ENCODE results near the gene DELE1. TPM values are rescaled to one million over a fixed set of nuclear protein-coding genes. Genes with fewer than 3 reads are reported as not detected.

DELE1 gene
- total and polyA plus RNA-seq, 2 donors (not counting 1 experiment from before 2014, with no cell fraction given), result 38.6 to 40.5 TPM

- H3K4me3 ChIP-seq (replicated peaks in 1 of 4; ENCODE audit: control extremely low read depth in 1 of 4, insufficient read depth in 1 of 4, low read depth in 3 of 4, low read length in 4 of 4), result no peak overlapping the region
- no peak overlapping the region for H3K27ac ChIP-seq (ENCODE audit: insufficient read depth, low read length)
- DNase-seq (ENCODE audit: low read depth in 2 of 2), result no peak
- H4K20me1 ChIP-seq (ENCODE audit: control insufficient read depth, extremely low read depth, insufficient read depth, low read length), result no peaks in the 10 kb centered on the region
- H3K9ac ChIP-seq (ENCODE audit: insufficient read depth, low read length), result no peak overlapping the region
- no peak overlapping the region for H2AFZ ChIP-seq (ENCODE audit: low read length)
- TF ChIP-seq, protein P1, sequence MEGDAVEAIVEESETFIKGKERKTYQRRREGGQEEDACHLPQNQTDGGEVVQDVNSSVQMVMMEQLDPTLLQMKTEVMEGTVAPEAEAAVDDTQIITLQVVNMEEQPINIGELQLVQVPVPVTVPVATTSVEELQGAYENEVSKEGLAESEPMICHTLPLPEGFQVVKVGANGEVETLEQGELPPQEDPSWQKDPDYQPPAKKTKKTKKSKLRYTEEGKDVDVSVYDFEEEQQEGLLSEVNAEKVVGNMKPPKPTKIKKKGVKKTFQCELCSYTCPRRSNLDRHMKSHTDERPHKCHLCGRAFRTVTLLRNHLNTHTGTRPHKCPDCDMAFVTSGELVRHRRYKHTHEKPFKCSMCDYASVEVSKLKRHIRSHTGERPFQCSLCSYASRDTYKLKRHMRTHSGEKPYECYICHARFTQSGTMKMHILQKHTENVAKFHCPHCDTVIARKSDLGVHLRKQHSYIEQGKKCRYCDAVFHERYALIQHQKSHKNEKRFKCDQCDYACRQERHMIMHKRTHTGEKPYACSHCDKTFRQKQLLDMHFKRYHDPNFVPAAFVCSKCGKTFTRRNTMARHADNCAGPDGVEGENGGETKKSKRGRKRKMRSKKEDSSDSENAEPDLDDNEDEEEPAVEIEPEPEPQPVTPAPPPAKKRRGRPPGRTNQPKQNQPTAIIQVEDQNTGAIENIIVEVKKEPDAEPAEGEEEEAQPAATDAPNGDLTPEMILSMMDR (conservative IDR thresholded peaks at IDR 0.05 in 1 of 2, IDR thresholded peaks at IDR 0.05 in 1 of 2; ENCODE audit: low read depth in 1 of 2, low read length in 2 of 2), result no peak
- no peak for TF ChIP-seq EZH2 (IDR thresholded peaks at IDR 0.05; ENCODE audit: low read length, missing control alignments)
- H3K9me3 ChIP-seq (ENCODE audit: control insufficient read depth, insufficient read depth, low read depth, low read length), result no peaks in the 10 kb centered on the region
- H3K27me3 ChIP-seq (ENCODE audit: control insufficient read depth, insufficient read depth, low read length), result no peaks in the 10 kb centered on the region
- H3K79me2 ChIP-seq (ENCODE audit: control insufficient read depth, insufficient read depth, low read length), result peaks cover 7% of the 10 kb centered on the region
- H3K4me1 ChIP-seq (ENCODE audit: control insufficient read depth, extremely low read depth, insufficient read depth, low read length), result peaks cover 6% of the 10 kb centered on the region
- no peak overlapping the region for H3K4me2 ChIP-seq (ENCODE audit: extremely low read depth, insufficient read depth, low read length)
- peaks cover 30% of the 10 kb centered on the region for H3K36me3 ChIP-seq (ENCODE audit: control insufficient read depth, insufficient read depth, low read length)
Measured at GRCh38 chr5:141926434-141926833, 2.8 kb downstream of the DELE1 start.

- no peak overlapping the region for H3K4me3 ChIP-seq (replicated peaks in 1 of 4; ENCODE audit: control extremely low read depth in 1 of 4, insufficient read depth in 1 of 4, low read depth in 3 of 4, low read length in 4 of 4)
- DNase-seq (ENCODE audit: low read depth in 2 of 2), result no peak
- no peak overlapping the region for H2AFZ ChIP-seq (ENCODE audit: low read length)
- no peak overlapping the region for H3K4me2 ChIP-seq (ENCODE audit: extremely low read depth, insufficient read depth, low read length)
- H3K36me3 ChIP-seq (ENCODE audit: control insufficient read depth, insufficient read depth, low read length), result peaks cover 31% of the 10 kb centered on the region
- peaks cover 5% of the 10 kb centered on the region for H3K4me1 ChIP-seq (ENCODE audit: control insufficient read depth, extremely low read depth, insufficient read depth, low read length)
- no peaks in the 10 kb centered on the region for H3K9me3 ChIP-seq (ENCODE audit: control insufficient read depth, insufficient read depth, low read depth, low read length)
- peaks cover 7% of the 10 kb centered on the region for H3K79me2 ChIP-seq (ENCODE audit: control insufficient read depth, insufficient read depth, low read length)
- no peaks in the 10 kb centered on the region for H4K20me1 ChIP-seq (ENCODE audit: control insufficient read depth, extremely low read depth, insufficient read depth, low read length)
- TF ChIP-seq, protein P1 (conservative IDR thresholded peaks at IDR 0.05 in 1 of 2, IDR thresholded peaks at IDR 0.05 in 1 of 2; ENCODE audit: low read depth in 1 of 2, low read length in 2 of 2), result no peak
- TF ChIP-seq EZH2 (IDR thresholded peaks at IDR 0.05; ENCODE audit: low read length, missing control alignments), result no peak
- H3K27me3 ChIP-seq (ENCODE audit: control insufficient read depth, insufficient read depth, low read length), result no peaks in the 10 kb centered on the region
- H3K27ac ChIP-seq (ENCODE audit: insufficient read depth, low read length), result no peak overlapping the region
- H3K9ac ChIP-seq (ENCODE audit: insufficient read depth, low read length), result no peak overlapping the region
Measured at GRCh38 chr5:141928051-141928450, 4.4 kb downstream of the DELE1 start.

GRCh38 chr5:141929398-141930058 lies 5.9 kb downstream of the DELE1 start:
- no peak for DNase-seq (ENCODE audit: low read depth in 2 of 2)
- H3K9ac ChIP-seq (ENCODE audit: insufficient read depth, low read length), result no peak overlapping the region
- H3K79me2 ChIP-seq (ENCODE audit: control insufficient read depth, insufficient read depth, low read length), result peaks cover 3% of the 10 kb centered on the region
- H3K27me3 ChIP-seq (ENCODE audit: control insufficient read depth, insufficient read depth, low read length), result no peaks in the 10 kb centered on the region
- no peak overlapping the region for H3K27ac ChIP-seq (ENCODE audit: insufficient read depth, low read length)
- H3K36me3 ChIP-seq (ENCODE audit: control insufficient read depth, insufficient read depth, low read length), result peaks cover 38% of the 10 kb centered on the region
- TF ChIP-seq EZH2 (IDR thresholded peaks at IDR 0.05; ENCODE audit: low read length, missing control alignments), result no peak
- TF ChIP-seq, protein P1 (conservative IDR thresholded peaks at IDR 0.05 in 1 of 2, IDR thresholded peaks at IDR 0.05 in 1 of 2; ENCODE audit: low read depth in 1 of 2, low read length in 2 of 2), result no peak
- no peaks in the 10 kb centered on the region for H3K9me3 ChIP-seq (ENCODE audit: control insufficient read depth, insufficient read depth, low read depth, low read length)
- H4K20me1 ChIP-seq (ENCODE audit: control insufficient read depth, extremely low read depth, insufficient read depth, low read length), result no peaks in the 10 kb centered on the region
- H3K4me2 ChIP-seq (ENCODE audit: extremely low read depth, insufficient read depth, low read length), result no peak overlapping the region
- no peak overlapping the region for H2AFZ ChIP-seq (ENCODE audit: low read length)
- no peak overlapping the region for H3K4me3 ChIP-seq (replicated peaks in 1 of 4; ENCODE audit: control extremely low read depth in 1 of 4, insufficient read depth in 1 of 4, low read depth in 3 of 4, low read length in 4 of 4)
- H3K4me1 ChIP-seq (ENCODE audit: control insufficient read depth, extremely low read depth, insufficient read depth, low read length), result peaks cover under 1% of the 10 kb centered on the region

Measured in fibroblast of lung (primary cell).